ENCODE results near the gene NUDT7. TPM values are rescaled to one million over a fixed set of nuclear protein-coding genes. Genes with fewer than 3 reads are reported as not detected.

Gene NUDT7
- total and polyA plus RNA-seq, 2 experiments from 2014 or later, result 12.2 to 21.9 TPM

GRCh38 chr16:77723108-77723514, 797 bp downstream of the NUDT7 start:
- no peaks in the 10 kb centered on the region for H3K9me3 ChIP-seq (ENCODE audit: low read depth)
- H3K36me3 ChIP-seq, result no peaks in the 10 kb centered on the region
- TF ChIP-seq CTCF (IDR thresholded peaks at IDR 0.05; ENCODE audit: low read depth, low read length), result no peak
- peak overlapping the region; percentile 41 for H3K4me3 ChIP-seq
- peak; percentile 2 to 66 for DNase-seq (ENCODE audit: low read depth in 1 of 2, low spot score in 1 of 2)
- H3K27ac ChIP-seq, result peak overlapping the region; percentile 83
- H3K27me3 ChIP-seq, result no peaks in the 10 kb centered on the region
- H3K4me1 ChIP-seq (ENCODE audit: low read depth), result peaks cover 6% of the 10 kb centered on the region

- Histone ChIP-seq H3K27ac (no peak overlapping the region), H3K36me3 (no peaks in the 10 kb centered on the region), H3K4me1 (ENCODE audit: low read depth) (peaks cover 6% of the 10 kb centered on the region), H3K9me3 (ENCODE audit: low read depth) (no peaks in the 10 kb centered on the region), H3K27me3 (no peaks in the 10 kb centered on the region), H3K4me3 (no peak overlapping the region)
- no peak for DNase-seq (ENCODE audit: low read depth in 1 of 2, low spot score in 1 of 2)
- no peak for TF ChIP-seq CTCF (IDR thresholded peaks at IDR 0.05; ENCODE audit: low read depth, low read length)
Measured at GRCh38 chr16:77724174-77724573, 1.9 kb downstream of the NUDT7 start.

GRCh38 chr16:77729951-77730350, 7.6 kb downstream of the NUDT7 start:
- H3K4me1 ChIP-seq (ENCODE audit: low read depth), result no peaks in the 10 kb centered on the region
- no peaks in the 10 kb centered on the region for H3K9me3 ChIP-seq (ENCODE audit: low read depth)
- no peak overlapping the region for H3K4me3 ChIP-seq
- DNase-seq (ENCODE audit: low read depth in 1 of 2, low spot score in 1 of 2), result no peak
- H3K27me3 ChIP-seq, result no peaks in the 10 kb centered on the region
- TF ChIP-seq CTCF (IDR thresholded peaks at IDR 0.05; ENCODE audit: low read depth, low read length), result no peak
- H3K36me3 ChIP-seq, result no peaks in the 10 kb centered on the region
- no peak overlapping the region for H3K27ac ChIP-seq

GRCh38 chr16:77732241-77732946, 10.1 kb downstream of the NUDT7 start:
- H3K4me3 ChIP-seq, result no peak overlapping the region
- no peaks in the 10 kb centered on the region for H3K4me1 ChIP-seq (ENCODE audit: low read depth)
- TF ChIP-seq CTCF (IDR thresholded peaks at IDR 0.05; ENCODE audit: low read depth, low read length), result no peak
- no peaks in the 10 kb centered on the region for H3K27me3 ChIP-seq
- H3K9me3 ChIP-seq (ENCODE audit: low read depth), result no peaks in the 10 kb centered on the region
- DNase-seq (ENCODE audit: low read depth in 1 of 2, low spot score in 1 of 2), result peak in 1 of 2 donors; percentile 2
- H3K27ac ChIP-seq, result no peak overlapping the region
- no peaks in the 10 kb centered on the region for H3K36me3 ChIP-seq

GRCh38 chr16:77736879-77737278, 14.6 kb downstream of the NUDT7 start:
- TF ChIP-seq CTCF (IDR thresholded peaks at IDR 0.05; ENCODE audit: low read depth, low read length), result no peak
- Histone ChIP-seq H3K4me3 (no peak overlapping the region), H3K27me3 (no peaks in the 10 kb centered on the region), H3K27ac (no peak overlapping the region), H3K36me3 (no peaks in the 10 kb centered on the region), H3K4me1 (ENCODE audit: low read depth) (no peaks in the 10 kb centered on the region), H3K9me3 (ENCODE audit: low read depth) (no peaks in the 10 kb centered on the region)
- DNase-seq (ENCODE audit: low read depth in 1 of 2, low spot score in 1 of 2), result no peak

All from cardiac muscle cell (in vitro differentiated cells and primary cell).